Smooth muscle cell (in vitro differentiated cells): ENCODE measurements around the gene MTHFD2. TPM values are rescaled to one million over a fixed set of nuclear protein-coding genes. Genes with fewer than 3 reads are reported as not detected.
A peak's percentile ranks its signal among the peaks of the same experiment; 100 is the strongest.
"Not testable (repeated sequence)": the region's sequence is repeated elsewhere in the genome, so short reads cannot be mapped to it uniquely, and the experiment has no call there.

Experiments used
- DNase-seq: peaks from one replicate; lab custom pipeline; 2025; ENCODE audit not compliant: unreplicated experiment; lab: John Stamatoyannopoulos, UW
- H2AFZ ChIP-seq: fragments of 200-600 bp; sonication (generic); 2 replicates; pipeline ENCODE4 v1.6.0; 2016; ENCODE audit warnings: antibody characterized with exemption, low read depth, mild to moderate bottlenecking
- H3F3A ChIP-seq: fragments of 200-600 bp; sonication (generic); 2 replicates; pipeline ENCODE4 v1.6.0; 2017; ENCODE audit warnings: antibody characterized with exemption, low read depth
- H3K27ac ChIP-seq: fragments of 200-600 bp; sonication (generic); 2 replicates; pipeline ENCODE4 v1.5.1; 2016; ENCODE audit warnings: low read depth, mild to moderate bottlenecking
- H3K27me3 ChIP-seq: fragments of 200-600 bp; sonication (generic); 2 replicates; pipeline ENCODE4 v1.6.1; 2016; ENCODE audit warnings: low read depth, mild to moderate bottlenecking
- H3K36me3 ChIP-seq: fragments of 200-600 bp; sonication (generic); 2 replicates; pipeline ENCODE4 v1.5.1; 2016; ENCODE audit warnings: low read depth
- H3K4me1 ChIP-seq: fragments of 200-600 bp; sonication (generic); 2 replicates; pipeline ENCODE4 v1.5.1; 2016; ENCODE audit warnings: low read depth
- H3K4me2 ChIP-seq: fragments of 200-600 bp; sonication (generic); 2 replicates; pipeline ENCODE4 v1.6.0; 2016; ENCODE audit warnings: mild to moderate bottlenecking
- H3K4me3 ChIP-seq: fragments of 200-600 bp; sonication (generic); 2 replicates; pipeline ENCODE4 v1.5.1; 2016; ENCODE audit warnings: mild to moderate bottlenecking
- H3K79me2 ChIP-seq: fragments of 200-600 bp; sonication (generic); 2 replicates; pipeline ENCODE4 v1.6.0; 2016; ENCODE audit warnings: low read depth, mild to moderate bottlenecking
- H3K9ac ChIP-seq: fragments of 200-600 bp; sonication (generic); 2 replicates; pipeline ENCODE4 v1.6.0; 2016; ENCODE audit warnings: low read depth
- H3K9me3 ChIP-seq: fragments of 200-600 bp; sonication (generic); replicated peaks from 2 replicates; pipeline ENCODE4 v1.5.1; 2016; ENCODE audit warnings: low read depth
- H4K20me1 ChIP-seq: fragments of 200-600 bp; sonication (generic); 2 replicates; pipeline ENCODE4 v1.6.0; 2016; ENCODE audit warnings: low read depth
- WGBS: methylation state at CpG from one replicate; pipeline ENCODE4 v1.1.7; 2016; ENCODE audit warnings: low lambda C conversion rate; 5-methylcytosine and 5-hydroxymethylcytosine counted together
- polyA plus RNA-seq: library from polyadenylated mRNA; unstranded; fragments of >200 nt; fragmentation: Nextera tagmentation; extraction: Ambion mirVana; gene quantifications from 2 replicates; pipeline ENCODE4 v1.2.1, GENCODE V29; 2016
- total RNA-seq: library from RNA; depleted of rRNA; stranded (reverse); fragments of >200 nt; gene quantifications from 2 replicates; pipeline ENCODE4 v1.2.3, GENCODE V29; 2014
- TF ChIP-seq, protein P1 (sequence below): fragments of 200-600 bp; sonication (generic); IDR thresholded peaks from 2 replicates; pipeline ENCODE4 v1.5.1; 2017; ENCODE audit warnings: borderline replicate concordance, mild to moderate bottlenecking, antibody characterized with exemption; ENCODE audit not compliant: insufficient read depth, poor library complexity, severe bottlenecking

The MTHFD2 gene
- total and polyA plus RNA-seq, 2 experiments from 2014 or later, result 63.6 to 136 TPM

DNA sequence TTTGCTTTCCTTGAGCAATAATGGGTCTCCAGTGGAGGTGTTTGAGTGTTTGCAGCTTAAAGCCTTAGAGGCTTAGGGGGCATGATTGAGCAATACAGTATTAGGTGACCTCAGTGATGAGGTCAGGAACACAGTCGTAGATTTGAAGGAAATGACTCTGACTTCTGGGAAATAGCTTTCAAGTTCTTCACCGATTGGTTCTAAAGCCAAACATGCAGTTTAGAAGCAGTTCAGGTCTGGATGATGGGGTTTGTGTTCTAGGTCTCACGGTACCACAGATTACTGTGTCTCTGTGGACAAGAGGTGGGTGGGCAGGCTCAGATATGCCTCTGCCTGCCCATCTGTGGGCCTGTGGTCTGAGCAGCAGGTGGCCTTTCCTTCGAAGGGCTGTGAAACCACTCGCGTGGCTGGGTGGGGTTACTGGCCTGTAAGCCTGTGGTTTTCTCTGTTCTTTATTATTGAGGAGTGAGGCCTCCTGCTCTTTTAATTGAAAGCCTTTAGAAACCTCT is 7.8 kb downstream of the MTHFD2 start:
- Histone ChIP-seq H3K9me3 (no peaks in the 10 kb centered on the region), H3K4me3 (no peak overlapping the region), H2AFZ (no peak overlapping the region), H3K4me2 (peak overlapping the region; percentile 26), H3K27ac (peak overlapping the region; percentile 45), H4K20me1 (peaks cover 96% of the 10 kb centered on the region), H3K36me3 (no peaks in the 10 kb centered on the region), H3K27me3 (no peaks in the 10 kb centered on the region), H3F3A (peaks cover 9% of the 10 kb centered on the region), H3K9ac (no peak overlapping the region), H3K79me2 (peaks cover 95% of the 10 kb centered on the region), H3K4me1 (peaks cover 7% of the 10 kb centered on the region)
- 30% methylated on average over 6 of the region's 6 CpGs for WGBS
- DNase-seq, result no peak
- TF ChIP-seq, protein P1, sequence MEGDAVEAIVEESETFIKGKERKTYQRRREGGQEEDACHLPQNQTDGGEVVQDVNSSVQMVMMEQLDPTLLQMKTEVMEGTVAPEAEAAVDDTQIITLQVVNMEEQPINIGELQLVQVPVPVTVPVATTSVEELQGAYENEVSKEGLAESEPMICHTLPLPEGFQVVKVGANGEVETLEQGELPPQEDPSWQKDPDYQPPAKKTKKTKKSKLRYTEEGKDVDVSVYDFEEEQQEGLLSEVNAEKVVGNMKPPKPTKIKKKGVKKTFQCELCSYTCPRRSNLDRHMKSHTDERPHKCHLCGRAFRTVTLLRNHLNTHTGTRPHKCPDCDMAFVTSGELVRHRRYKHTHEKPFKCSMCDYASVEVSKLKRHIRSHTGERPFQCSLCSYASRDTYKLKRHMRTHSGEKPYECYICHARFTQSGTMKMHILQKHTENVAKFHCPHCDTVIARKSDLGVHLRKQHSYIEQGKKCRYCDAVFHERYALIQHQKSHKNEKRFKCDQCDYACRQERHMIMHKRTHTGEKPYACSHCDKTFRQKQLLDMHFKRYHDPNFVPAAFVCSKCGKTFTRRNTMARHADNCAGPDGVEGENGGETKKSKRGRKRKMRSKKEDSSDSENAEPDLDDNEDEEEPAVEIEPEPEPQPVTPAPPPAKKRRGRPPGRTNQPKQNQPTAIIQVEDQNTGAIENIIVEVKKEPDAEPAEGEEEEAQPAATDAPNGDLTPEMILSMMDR, result no peak

DNA sequence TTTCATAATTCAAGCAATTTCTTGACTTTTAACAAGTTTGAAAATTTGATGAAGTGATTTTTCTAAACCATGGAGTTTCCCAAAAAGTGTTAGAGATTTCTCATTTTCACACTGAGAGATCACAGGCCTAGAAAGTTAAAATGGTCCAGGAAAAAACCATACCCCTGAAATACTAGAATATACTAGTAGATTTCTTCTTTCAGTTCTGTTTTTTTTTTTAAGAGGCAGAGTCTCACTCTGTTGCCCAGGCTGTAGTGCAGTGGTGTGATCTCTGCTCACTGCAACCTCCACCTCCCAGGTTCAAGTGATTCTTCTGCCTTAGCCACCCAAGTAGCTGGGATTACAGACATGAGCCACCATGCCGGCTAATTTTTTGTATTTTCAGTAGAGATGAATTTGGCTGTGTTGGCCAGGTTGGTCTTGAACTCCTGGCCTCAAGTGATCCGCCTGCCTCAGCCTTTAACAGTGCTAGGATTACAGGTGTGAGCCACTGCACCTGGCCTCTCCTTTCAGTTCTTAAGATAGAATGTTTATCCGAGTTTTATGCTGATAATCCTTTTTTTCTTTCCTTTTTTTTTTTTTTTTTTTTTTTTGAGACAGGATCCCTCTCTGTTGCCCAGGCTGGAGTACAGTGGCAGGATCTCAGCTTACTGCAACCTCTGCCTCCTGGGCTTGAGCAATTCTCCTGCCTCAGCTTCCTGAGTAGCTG is 14.4 kb downstream of the MTHFD2 start:
- Histone ChIP-seq H3F3A (peaks cover 16% of the 10 kb centered on the region), H3K4me1 (no peaks in the 10 kb centered on the region), H3K4me2 (no peak overlapping the region), H3K9ac (no peak overlapping the region), H2AFZ (no peak overlapping the region), H3K79me2 (peaks cover 38% of the 10 kb centered on the region), H3K9me3 (no peaks in the 10 kb centered on the region), H3K4me3 (no peak overlapping the region), H4K20me1 (peaks cover 63% of the 10 kb centered on the region), H3K27ac (no peak overlapping the region), H3K27me3 (no peaks in the 10 kb centered on the region), H3K36me3 (peaks cover 15% of the 10 kb centered on the region)
- 98% methylated on average over 3 of the region's 3 CpGs for WGBS
- TF ChIP-seq, protein P1, result no peak
- DNase-seq, result no peak

DNA sequence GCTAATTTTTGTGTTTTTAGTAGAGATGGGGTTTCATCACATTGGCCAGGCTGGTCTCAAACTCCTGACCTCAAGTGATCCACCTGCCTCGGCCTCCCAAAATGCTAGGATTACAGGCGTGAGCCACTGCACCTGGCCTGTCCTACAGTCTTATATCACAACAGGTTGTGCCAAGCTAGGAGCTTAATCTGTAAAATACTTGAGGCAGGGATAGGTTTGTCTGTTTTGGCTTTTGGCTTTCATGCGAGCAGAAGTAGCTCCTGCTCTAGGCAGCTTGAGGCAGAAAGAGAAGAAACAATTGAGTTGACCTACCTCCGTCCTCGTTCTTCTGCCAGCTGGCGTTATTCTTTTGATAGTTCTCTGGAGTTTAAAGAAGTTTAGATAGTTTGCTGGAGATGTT is 17.4 kb downstream of the MTHFD2 start:
- WGBS, result 97% methylated on average over 6 of the region's 6 CpGs
- not testable (repeated sequence) for H3K4me1 ChIP-seq

DNA sequence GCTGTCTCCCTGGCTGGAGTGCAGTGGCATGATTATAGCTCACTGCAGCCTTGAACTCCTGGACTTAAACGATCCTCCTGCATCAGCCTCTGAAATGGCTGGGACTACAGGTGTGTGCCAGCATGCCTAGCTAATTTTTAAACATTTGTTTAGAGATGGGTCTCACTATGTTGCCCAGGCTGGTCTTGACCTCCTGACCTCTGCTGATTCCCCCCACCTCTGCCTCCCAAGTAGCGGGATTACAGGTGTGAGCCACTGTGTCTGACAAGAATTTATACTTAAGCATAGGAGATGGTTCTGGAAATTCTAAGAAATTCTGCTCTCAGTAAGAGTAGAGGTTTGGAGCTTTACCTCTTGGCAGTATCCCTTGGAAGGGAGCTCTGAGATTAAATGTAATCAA is 18.2 kb downstream of the MTHFD2 start:
- Histone ChIP-seq H3K4me1 (no peaks in the 10 kb centered on the region), H3F3A (peaks cover 14% of the 10 kb centered on the region), H3K79me2 (peaks cover 7% of the 10 kb centered on the region), H3K27me3 (no peaks in the 10 kb centered on the region), H3K36me3 (peaks cover 15% of the 10 kb centered on the region), H3K4me2 (no peak overlapping the region), H3K27ac (no peak overlapping the region), H3K9ac (no peak overlapping the region), H2AFZ (no peak overlapping the region), H3K4me3 (no peak overlapping the region), H3K9me3 (no peaks in the 10 kb centered on the region), H4K20me1 (peaks cover 33% of the 10 kb centered on the region)
- TF ChIP-seq, protein P1, result no peak
- 97% methylated on average over 2 of the region's 2 CpGs for WGBS
- no peak for DNase-seq

More for the DNA sequence above, 17.4 kb downstream of the MTHFD2 start:
- Histone ChIP-seq H3K36me3 (peaks cover 15% of the 10 kb centered on the region), H3K79me2 (peaks cover 13% of the 10 kb centered on the region), H4K20me1 (peaks cover 34% of the 10 kb centered on the region), H3F3A (peaks cover 14% of the 10 kb centered on the region)
- not testable (repeated sequence) for H3K4me2 ChIP-seq, H3K4me3 ChIP-seq, H3K27me3 ChIP-seq, DNase-seq, H3K27ac ChIP-seq, H3K9me3 ChIP-seq, H3K9ac ChIP-seq, H2AFZ ChIP-seq
